PFSK-1 (cell line): ENCODE results near the gene ID3.

Source experiments
- FOXP2 ChIP-seq: optimal IDR thresholded peaks from 2 replicates; pipeline ENCODE3; 2011; ENCODE audit warnings: borderline replicate concordance, control low read depth, inconsistent platforms; ENCODE audit not compliant: insufficient read depth; ENCODE audit errors: extremely low read length, extremely low read depth
- POLR2AphosphoS5 ChIP-seq: IDR thresholded peaks from 2 replicates; pipeline ENCODE4 v1.6.1; 2012; ENCODE audit warnings: low read depth, mild to moderate bottlenecking, control low read depth, low read length, moderate library complexity
- SIN3A ChIP-seq: IDR thresholded peaks from 2 replicates; pipeline ENCODE4 v1.6.1; 2012; ENCODE audit warnings: mild to moderate bottlenecking, low read length, moderate library complexity, borderline replicate concordance; ENCODE audit not compliant: insufficient read depth
- TAF1 ChIP-seq: IDR thresholded peaks from 2 replicates; pipeline ENCODE4 v1.6.1; 2012; ENCODE audit warnings: low read length, control low read depth, borderline replicate concordance; ENCODE audit not compliant: insufficient read depth
- TF ChIP-seq, protein P1 (sequence below), 2 experiments: IDR thresholded peaks; 2 replicates each; pipeline versions ENCODE4 v1.6.1 to v1.8.0; 2011 to 2012; ENCODE audit warnings: low read depth in 2 of 2, low read length in 2 of 2, control low read depth in 1 of 2, inconsistent platforms in 1 of 2, mild to moderate bottlenecking in 1 of 2, moderate library complexity in 1 of 2; ENCODE audit not compliant: insufficient read depth in 1 of 2

ID3 gene

DNA sequence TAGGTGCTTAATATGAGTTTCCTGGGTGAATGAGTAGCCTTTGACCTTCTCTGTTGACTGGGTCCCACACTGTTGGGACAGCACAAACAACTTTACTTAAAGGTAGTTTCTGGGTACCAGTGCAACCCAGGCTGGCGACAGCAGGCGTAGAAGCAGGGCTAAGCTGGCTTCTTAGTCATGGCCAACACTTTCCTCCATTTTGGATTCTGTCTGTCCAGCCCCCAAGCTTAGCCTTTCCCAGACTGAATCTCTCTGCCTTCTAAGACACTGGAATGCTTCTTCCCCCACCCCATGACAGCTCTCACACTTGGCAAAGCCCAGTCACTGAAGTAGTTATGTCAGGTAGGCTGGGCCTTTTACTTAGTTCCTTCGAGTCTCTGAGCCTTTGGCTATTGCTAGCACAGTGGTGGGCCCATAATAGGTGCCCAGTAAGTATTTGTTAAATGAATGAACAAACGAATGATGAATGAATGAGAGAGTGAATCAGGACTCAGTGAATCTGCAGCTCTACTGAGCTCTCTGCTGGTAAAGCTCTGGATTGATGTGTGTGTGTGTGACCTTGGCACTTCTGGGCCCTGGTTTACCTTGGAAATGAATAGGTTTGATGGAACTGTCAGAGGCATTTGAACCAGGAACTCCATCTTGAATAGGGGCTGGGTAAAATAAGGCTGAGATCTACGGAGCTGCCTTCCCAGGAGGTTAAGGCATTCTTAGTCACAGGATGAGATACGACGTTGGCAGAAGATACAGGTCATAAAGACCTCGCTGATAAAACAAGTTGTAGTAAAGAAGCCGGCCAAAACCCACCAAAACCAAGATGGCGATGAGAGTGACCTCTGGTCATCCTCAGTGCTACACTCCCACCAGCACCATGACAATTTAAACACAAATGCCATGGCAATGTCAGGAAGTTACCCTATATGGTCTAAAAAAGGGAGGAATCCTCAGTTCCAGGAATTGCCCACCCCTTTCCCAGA is 37.4 kb upstream of the ID3 start:
- TF ChIP-seq POLR2AphosphoS5 (no peak), SIN3A (no peak), TAF1 (no peak), FOXP2 (no peak)
- TF ChIP-seq, protein P1, sequence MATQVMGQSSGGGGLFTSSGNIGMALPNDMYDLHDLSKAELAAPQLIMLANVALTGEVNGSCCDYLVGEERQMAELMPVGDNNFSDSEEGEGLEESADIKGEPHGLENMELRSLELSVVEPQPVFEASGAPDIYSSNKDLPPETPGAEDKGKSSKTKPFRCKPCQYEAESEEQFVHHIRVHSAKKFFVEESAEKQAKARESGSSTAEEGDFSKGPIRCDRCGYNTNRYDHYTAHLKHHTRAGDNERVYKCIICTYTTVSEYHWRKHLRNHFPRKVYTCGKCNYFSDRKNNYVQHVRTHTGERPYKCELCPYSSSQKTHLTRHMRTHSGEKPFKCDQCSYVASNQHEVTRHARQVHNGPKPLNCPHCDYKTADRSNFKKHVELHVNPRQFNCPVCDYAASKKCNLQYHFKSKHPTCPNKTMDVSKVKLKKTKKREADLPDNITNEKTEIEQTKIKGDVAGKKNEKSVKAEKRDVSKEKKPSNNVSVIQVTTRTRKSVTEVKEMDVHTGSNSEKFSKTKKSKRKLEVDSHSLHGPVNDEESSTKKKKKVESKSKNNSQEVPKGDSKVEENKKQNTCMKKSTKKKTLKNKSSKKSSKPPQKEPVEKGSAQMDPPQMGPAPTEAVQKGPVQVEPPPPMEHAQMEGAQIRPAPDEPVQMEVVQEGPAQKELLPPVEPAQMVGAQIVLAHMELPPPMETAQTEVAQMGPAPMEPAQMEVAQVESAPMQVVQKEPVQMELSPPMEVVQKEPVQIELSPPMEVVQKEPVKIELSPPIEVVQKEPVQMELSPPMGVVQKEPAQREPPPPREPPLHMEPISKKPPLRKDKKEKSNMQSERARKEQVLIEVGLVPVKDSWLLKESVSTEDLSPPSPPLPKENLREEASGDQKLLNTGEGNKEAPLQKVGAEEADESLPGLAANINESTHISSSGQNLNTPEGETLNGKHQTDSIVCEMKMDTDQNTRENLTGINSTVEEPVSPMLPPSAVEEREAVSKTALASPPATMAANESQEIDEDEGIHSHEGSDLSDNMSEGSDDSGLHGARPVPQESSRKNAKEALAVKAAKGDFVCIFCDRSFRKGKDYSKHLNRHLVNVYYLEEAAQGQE (IDR thresholded peaks at IDR 0.05; ENCODE audit: insufficient read depth in 1 of 2, low read depth in 2 of 2, low read length in 2 of 2): no peak

DNA sequence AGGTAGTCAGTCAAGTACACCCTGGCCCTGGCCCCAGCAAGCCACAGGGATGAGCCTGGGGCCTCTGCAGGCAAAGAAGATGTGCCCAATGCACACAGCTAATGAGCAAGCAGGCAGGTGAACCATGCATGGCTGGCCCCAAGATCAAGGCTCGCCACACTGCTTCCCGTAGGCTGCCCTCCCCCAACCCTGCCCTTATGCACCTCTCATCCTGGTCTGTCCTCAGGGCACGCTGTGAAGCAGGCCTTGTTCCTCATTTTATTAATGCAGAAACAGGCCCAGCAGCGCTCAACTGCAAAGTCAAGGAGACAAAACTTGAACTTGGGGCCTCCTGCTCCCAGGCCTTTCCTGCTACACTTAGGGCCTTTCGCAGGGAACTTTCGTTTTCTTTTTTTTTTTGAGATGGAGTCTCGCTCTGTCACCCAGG is 35.6 kb upstream of the ID3 start:
- TF ChIP-seq, protein P1 (IDR thresholded peaks at IDR 0.05; ENCODE audit: insufficient read depth in 1 of 2, low read depth in 2 of 2, low read length in 2 of 2): no peak
- TF ChIP-seq POLR2AphosphoS5 (no peak), SIN3A (no peak), TAF1 (no peak), FOXP2 (no peak)

DNA sequence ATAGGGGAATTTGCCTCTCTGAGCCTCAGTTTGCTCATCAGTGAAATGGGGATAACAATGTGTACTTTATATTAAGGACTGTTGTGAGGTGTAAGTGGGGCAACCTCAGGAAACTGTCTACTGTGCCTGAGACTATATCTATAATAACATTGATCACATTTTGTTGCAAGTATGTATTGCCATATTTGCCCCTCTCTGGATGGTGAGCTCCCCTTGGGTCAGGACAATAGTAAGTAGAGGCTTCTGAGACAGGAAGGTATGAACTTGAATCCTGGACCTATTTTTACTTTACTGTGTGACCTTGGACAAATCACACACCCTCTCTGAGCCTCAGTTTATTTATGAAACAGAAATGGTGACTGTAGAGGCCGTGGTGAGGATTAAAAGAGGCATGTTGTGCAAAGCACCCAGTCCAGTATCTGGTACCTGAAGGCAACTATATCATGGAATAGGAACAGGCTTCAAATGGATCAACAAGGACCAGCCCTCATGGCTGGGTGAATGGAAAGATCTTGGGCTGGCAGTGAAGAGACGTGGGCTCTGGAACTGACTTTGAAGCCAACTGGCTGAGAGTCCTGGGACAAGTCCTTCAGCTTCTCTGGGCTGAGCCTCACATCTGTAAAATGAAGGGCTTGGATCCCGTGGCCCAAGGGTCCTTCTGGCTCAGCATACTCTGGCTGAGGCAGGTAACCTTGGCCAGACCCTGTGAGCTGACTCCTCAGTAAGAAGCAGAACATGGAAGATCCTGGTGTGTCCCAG is 35.0 kb upstream of the ID3 start:
- TF ChIP-seq TAF1 (no peak), POLR2AphosphoS5 (no peak), SIN3A (no peak), FOXP2 (no peak)
- TF ChIP-seq, protein P1 (IDR thresholded peaks at IDR 0.05; ENCODE audit: insufficient read depth in 1 of 2, low read depth in 2 of 2, low read length in 2 of 2): no peak

DNA sequence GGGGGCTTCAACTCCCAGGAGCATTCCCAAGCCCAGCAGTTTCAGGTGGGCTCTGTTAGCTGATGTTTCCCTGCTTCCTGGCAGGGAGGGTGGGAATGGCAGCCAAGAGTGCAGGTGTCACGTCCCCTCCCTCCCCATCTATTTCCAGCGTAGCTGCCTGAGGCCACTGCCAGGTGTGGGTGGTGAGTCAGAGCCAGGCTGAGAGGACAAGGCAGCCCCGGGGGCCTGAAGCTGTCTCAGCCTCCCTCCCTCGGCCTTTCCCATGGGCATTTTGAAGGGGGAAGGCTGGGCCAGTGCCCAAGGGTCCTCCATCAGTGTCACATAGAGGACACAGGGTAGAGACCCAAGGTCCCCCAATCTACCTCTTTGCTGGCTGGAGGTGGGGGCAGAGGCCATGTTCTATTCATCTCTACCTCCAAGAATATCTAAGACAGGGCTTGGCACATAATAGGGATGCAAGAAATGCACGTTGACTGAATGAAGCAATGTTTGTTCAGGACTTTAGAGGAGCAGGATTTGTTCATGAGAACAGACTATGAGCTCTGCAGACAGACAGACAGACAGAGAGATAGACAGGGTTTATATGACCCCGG is 34.4 kb upstream of the ID3 start:
- TF ChIP-seq, protein P1 (IDR thresholded peaks at IDR 0.05; ENCODE audit: insufficient read depth in 1 of 2, low read depth in 2 of 2, low read length in 2 of 2): no peak
- TF ChIP-seq POLR2AphosphoS5: no peak
- no peak for TF ChIP-seq FOXP2
- no peak for TF ChIP-seq TAF1
- no peak for TF ChIP-seq SIN3A
